Loucy (cell line): ENCODE results near the gene KIAA0825.

Experiments used
- H2AFZ ChIP-seq: fragments of 200-600 bp; sonication (generic); 2 replicates; pipeline ENCODE4 v1.6.0; 2016; ENCODE audit warnings: antibody characterized with exemption, mild to moderate bottlenecking, low read length, moderate library complexity
- H3F3A ChIP-seq: fragments of 200-600 bp; 2 replicates; pipeline ENCODE4 v1.6.0; 2016; ENCODE audit warnings: antibody characterized with exemption, low read depth, mild to moderate bottlenecking
- H3K27me3 ChIP-seq: fragments of 200-600 bp; sonication (generic); 2 replicates; pipeline ENCODE4 v1.6.1; 2014; ENCODE audit warnings: low read length, mild to moderate bottlenecking; ENCODE audit not compliant: insufficient read depth, poor library complexity, severe bottlenecking
- H3K36me3 ChIP-seq: fragments of 200-600 bp; sonication (generic); 2 replicates; pipeline ENCODE4 v1.6.1; 2016; ENCODE audit warnings: low read length; ENCODE audit not compliant: insufficient read depth
- H3K4me1 ChIP-seq: fragments of 200-600 bp; sonication (generic); 2 replicates; pipeline ENCODE4 v1.5.1; 2014; ENCODE audit warnings: low read length, mild to moderate bottlenecking; ENCODE audit not compliant: insufficient read depth, poor library complexity, severe bottlenecking
- H3K4me2 ChIP-seq: fragments of 200-600 bp; sonication (generic); 2 replicates; pipeline ENCODE4 v1.6.0; 2014; ENCODE audit warnings: antibody characterized with exemption, low read length, low read depth, mild to moderate bottlenecking; ENCODE audit not compliant: poor library complexity, severe bottlenecking
- H3K4me3 ChIP-seq: fragments of 200-600 bp; sonication (generic); 2 replicates; pipeline ENCODE4 v1.5.1; 2014; ENCODE audit warnings: low read length, mild to moderate bottlenecking, mixed read lengths; ENCODE audit not compliant: poor library complexity, severe bottlenecking
- H3K79me2 ChIP-seq: fragments of 200-600 bp; sonication (generic); 2 replicates; pipeline ENCODE4 v1.6.1; 2014; ENCODE audit warnings: low read length; ENCODE audit not compliant: insufficient read depth
- H3K9ac ChIP-seq: fragments of 200-600 bp; sonication (generic); 2 replicates; pipeline ENCODE4 v1.6.0; 2014; ENCODE audit warnings: mild to moderate bottlenecking, low read depth, low read length, moderate library complexity; ENCODE audit not compliant: poor library complexity, severe bottlenecking
- H3K9me2 ChIP-seq: fragments of 200-600 bp; sonication (generic); replicated peaks from 2 replicates; pipeline ENCODE4 v1.6.1; 2016; ENCODE audit warnings: low read depth, low read length, mixed read lengths
- H3K9me3 ChIP-seq: fragments of 200-600 bp; sonication (generic); 2 replicates; pipeline ENCODE4 v1.6.1; 2014; ENCODE audit warnings: mild to moderate bottlenecking, antibody characterized with exemption, low read length, low read depth; ENCODE audit not compliant: insufficient read depth
- H4K20me1 ChIP-seq: fragments of 200-600 bp; sonication (generic); 2 replicates; pipeline ENCODE4 v1.6.0; 2014; ENCODE audit warnings: antibody characterized with exemption, low read length, mild to moderate bottlenecking; ENCODE audit not compliant: insufficient read depth, poor library complexity, severe bottlenecking
- CTCF ChIP-seq: fragments of 200-600 bp; sonication (generic); conservative IDR thresholded peaks from 2 replicates; pipeline ENCODE4 v1.5.1; 2014; ENCODE audit warnings: mild to moderate bottlenecking, antibody characterized with exemption, low read length
- EZH2phosphoT487 ChIP-seq: fragments of 200-600 bp; IDR thresholded peaks from 2 replicates; pipeline ENCODE4 v1.6.1; 2018; ENCODE audit warnings: antibody characterized with exemption, mild to moderate bottlenecking, moderate library complexity, borderline replicate concordance

Gene KIAA0825

GRCh38 chr5:94263068-94263467 lies 355.3 kb downstream of the KIAA0825 start:
- H3K79me2 ChIP-seq = no peaks in the 10 kb centered on the region
- H3F3A ChIP-seq = no peaks in the 10 kb centered on the region
- no peaks in the 10 kb centered on the region for H3K9me2 ChIP-seq
- H3K9me3 ChIP-seq = no peaks in the 10 kb centered on the region
- no peaks in the 10 kb centered on the region for H3K27me3 ChIP-seq
- no peak for TF ChIP-seq CTCF
- TF ChIP-seq EZH2phosphoT487 = no peak
- H2AFZ ChIP-seq = no peak overlapping the region
- peaks cover 6% of the 10 kb centered on the region for H3K4me1 ChIP-seq
- H3K36me3 ChIP-seq = no peaks in the 10 kb centered on the region
- H4K20me1 ChIP-seq = no peaks in the 10 kb centered on the region
- no peak overlapping the region for H3K9ac ChIP-seq
- no peak overlapping the region for H3K4me2 ChIP-seq
- no peak overlapping the region for H3K4me3 ChIP-seq

GRCh38 chr5:94260096-94260495 lies 358.3 kb downstream of the KIAA0825 start:
- Histone ChIP-seq H4K20me1 (no peaks in the 10 kb centered on the region), H3K4me1 (peaks cover 3% of the 10 kb centered on the region), H3K9ac (no peak overlapping the region), H3K4me3 (no peak overlapping the region), H3F3A (no peaks in the 10 kb centered on the region), H3K9me3 (no peaks in the 10 kb centered on the region), H3K36me3 (no peaks in the 10 kb centered on the region), H3K79me2 (no peaks in the 10 kb centered on the region), H3K27me3 (no peaks in the 10 kb centered on the region), H2AFZ (0 out of 2 replicates have a peak overlapping the region, but pooled peaks have one; percentile 4), H3K9me2 (no peaks in the 10 kb centered on the region), H3K4me2 (no peak overlapping the region)
- TF ChIP-seq CTCF (no peak), EZH2phosphoT487 (no peak)

GRCh38 chr5:94254214-94254613 lies 364.2 kb downstream of the KIAA0825 start:
- H3K4me3 ChIP-seq = no peak overlapping the region
- TF ChIP-seq EZH2phosphoT487 (no peak), CTCF (peak; percentile 24; the same call in 1 of the 2 replicates)

More at GRCh38 chr5:94254214-94254613, 364.2 kb downstream of the KIAA0825 start:
- no peaks in the 10 kb centered on the region for H4K20me1 ChIP-seq
- H3K9me2 ChIP-seq = no peaks in the 10 kb centered on the region
- no peak overlapping the region for H3K9ac ChIP-seq
- H2AFZ ChIP-seq = no peak overlapping the region
- H3K36me3 ChIP-seq = no peaks in the 10 kb centered on the region
- no peaks in the 10 kb centered on the region for H3K27me3 ChIP-seq
- no peaks in the 10 kb centered on the region for H3K79me2 ChIP-seq
- H3K4me2 ChIP-seq = no peak overlapping the region
- H3K9me3 ChIP-seq = no peaks in the 10 kb centered on the region
- peaks cover 3% of the 10 kb centered on the region for H3K4me1 ChIP-seq
- H3F3A ChIP-seq = no peaks in the 10 kb centered on the region
